ENCODE data around the gene VSX1. TPM values are rescaled to one million over a fixed set of nuclear protein-coding genes. Genes with fewer than 3 reads are reported as not detected.

VSX1 gene
- total RNA-seq, 1 experiment from 2014 or later: not detected

- DNase-seq (ENCODE audit: low spot score): peak; percentile 81
Observed at GRCh38 chr20:25065625-25066338, 16.2 kb downstream of the VSX1 start.

GRCh38 chr20:25065072-25065624, 16.8 kb downstream of the VSX1 start:
- DNase-seq (ENCODE audit: low spot score): no peak

GRCh38 chr20:25064561-25065071, 17.3 kb downstream of the VSX1 start:
- DNase-seq (ENCODE audit: low spot score): no peak

GRCh38 chr20:25063981-25064380, 18.0 kb downstream of the VSX1 start:
- no peak for DNase-seq (ENCODE audit: low spot score)

GRCh38 chr20:25063546-25063945, 18.4 kb downstream of the VSX1 start:
- DNase-seq (ENCODE audit: low spot score): no peak

- no peak for DNase-seq (ENCODE audit: low spot score)
Observed at GRCh38 chr20:25062841-25063240, 19.1 kb downstream of the VSX1 start.

GRCh38 chr20:25061821-25062530, 20.0 kb downstream of the VSX1 start:
- DNase-seq (ENCODE audit: low spot score): no peak

- DNase-seq (ENCODE audit: low spot score): peak; percentile 69
Observed at GRCh38 chr20:25061103-25061799, 20.7 kb downstream of the VSX1 start.

GRCh38 chr20:25059866-25060465, 22.0 kb downstream of the VSX1 start:
- DNase-seq (ENCODE audit: low spot score): no peak

GRCh38 chr20:25058847-25059810, 22.8 kb downstream of the VSX1 start:
- DNase-seq (ENCODE audit: low spot score): no peak

GRCh38 chr20:25058051-25058846, 23.7 kb downstream of the VSX1 start, which contains the start of gene ACSS1:
TSS of gene ACSS1 (minus strand) at chr20:25058139. CDS start at chr20:25058102, 37 bp downstream.
- peak; percentile 54 for DNase-seq (ENCODE audit: low spot score)

GRCh38 chr20:25057234-25058050, 24.5 kb downstream of the VSX1 start:
- peak; percentile 77 for DNase-seq (ENCODE audit: low spot score)

- no peak for DNase-seq (ENCODE audit: low spot score)
Observed at GRCh38 chr20:25056690-25057233, 25.2 kb downstream of the VSX1 start.

- no peak for DNase-seq (ENCODE audit: low spot score)
Observed at GRCh38 chr20:25055711-25056495, 26.0 kb downstream of the VSX1 start.

GRCh38 chr20:25054995-25055629, 26.8 kb downstream of the VSX1 start:
- DNase-seq (ENCODE audit: low spot score): no peak

- no peak for DNase-seq (ENCODE audit: low spot score)
Observed at GRCh38 chr20:25054096-25054820, 27.7 kb downstream of the VSX1 start.

Measured in HT-29 (cell line).